SHP77 treated with DMSO at 0.1 percent for 48 hours (cell line): ENCODE measurements around the gene KIF22.
"Not testable (repeated sequence)": the region's sequence is repeated elsewhere in the genome, so short reads cannot be mapped to it uniquely, and the experiment has no call there.

ENCODE experiments used
- DNase-seq: peaks from one replicate; lab custom pipeline; 2025; lab: John Stamatoyannopoulos, UW

Gene KIF22

DNA sequence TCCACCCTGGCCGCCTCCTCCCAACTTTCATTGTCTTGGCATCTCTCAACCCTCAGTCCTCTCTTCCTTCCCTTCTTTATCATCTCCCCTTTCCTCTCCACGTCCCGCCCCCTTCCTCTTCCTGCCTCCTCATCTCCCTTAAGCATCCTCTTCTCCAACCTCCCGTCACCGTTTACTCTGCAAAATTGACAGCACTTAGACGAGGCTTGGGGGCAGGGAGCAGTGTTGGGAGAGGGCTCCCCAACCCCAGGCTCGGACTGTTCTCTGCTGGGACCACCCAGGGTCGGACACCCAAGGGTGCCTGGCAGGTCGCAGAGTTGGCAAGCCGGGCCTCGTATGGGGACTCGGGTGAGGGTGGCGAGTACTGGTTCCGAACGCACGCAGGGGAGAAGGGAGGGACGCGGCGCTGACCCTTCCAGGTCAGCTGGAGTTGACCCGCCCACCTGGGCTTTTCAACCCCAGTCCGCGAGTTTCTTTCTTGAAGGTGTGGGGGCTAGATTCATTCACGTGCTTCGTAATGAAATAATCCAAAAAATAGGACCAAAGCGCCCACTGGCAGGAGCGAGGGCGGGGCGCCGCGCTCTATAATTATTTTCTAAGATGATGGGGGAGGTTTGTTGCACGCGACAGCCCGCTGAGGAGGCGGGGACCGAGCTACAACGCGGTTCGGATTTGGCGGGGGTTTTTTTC, 24.6 kb downstream of the KIF22 start:
- no peak for DNase-seq

GRCh38 chr16:29815793-29816693, 25.5 kb downstream of the KIF22 start, which contains the start of gene PAGR1:
TSS of gene PAGR1 (plus strand) at chr16:29816152. CDS start at chr16:29816526, 374 bp downstream.
- DNase-seq, result peak; percentile 99

DNA sequence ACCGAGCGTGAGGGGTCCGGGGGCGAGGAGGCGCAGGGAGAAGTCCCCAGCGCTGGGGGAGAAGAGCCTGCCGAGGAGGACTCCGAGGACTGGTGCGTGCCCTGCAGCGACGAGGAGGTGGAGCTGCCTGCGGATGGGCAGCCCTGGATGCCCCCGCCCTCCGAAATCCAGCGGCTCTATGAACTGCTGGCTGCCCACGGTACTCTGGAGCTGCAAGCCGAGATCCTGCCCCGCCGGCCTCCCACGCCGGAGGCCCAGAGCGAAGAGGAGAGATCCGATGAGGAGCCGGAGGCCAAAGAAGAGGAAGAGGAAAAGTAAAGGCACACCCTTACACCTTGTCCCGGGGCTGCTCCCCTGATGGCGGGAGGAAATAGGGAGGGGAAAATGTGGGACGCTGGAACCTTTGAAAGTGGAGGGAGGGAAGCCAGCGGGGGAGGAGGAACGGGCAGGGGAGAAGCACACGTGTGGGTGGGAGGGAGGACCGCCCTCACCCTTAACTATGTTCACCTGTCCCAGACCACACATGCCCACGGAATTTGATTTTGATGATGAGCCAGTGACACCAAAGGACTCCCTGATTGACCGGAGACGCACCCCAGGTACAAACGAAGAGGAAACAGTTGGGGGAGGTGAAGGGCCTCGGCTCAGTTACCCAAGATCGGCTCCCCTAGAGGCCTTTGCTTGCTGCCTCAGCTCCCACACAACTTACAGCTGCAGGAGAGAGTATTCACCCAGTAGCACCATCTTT, 26.3 kb downstream of the KIF22 start:
- DNase-seq, result peak; percentile 16

- DNase-seq, result no peak
These were observed 27.5 kb downstream of the KIF22 start for GRCh38 chr16:29818082-29818481.

GRCh38 chr16:29819506-29819905, 29.0 kb downstream of the KIF22 start:
- DNase-seq, result no peak

DNA sequence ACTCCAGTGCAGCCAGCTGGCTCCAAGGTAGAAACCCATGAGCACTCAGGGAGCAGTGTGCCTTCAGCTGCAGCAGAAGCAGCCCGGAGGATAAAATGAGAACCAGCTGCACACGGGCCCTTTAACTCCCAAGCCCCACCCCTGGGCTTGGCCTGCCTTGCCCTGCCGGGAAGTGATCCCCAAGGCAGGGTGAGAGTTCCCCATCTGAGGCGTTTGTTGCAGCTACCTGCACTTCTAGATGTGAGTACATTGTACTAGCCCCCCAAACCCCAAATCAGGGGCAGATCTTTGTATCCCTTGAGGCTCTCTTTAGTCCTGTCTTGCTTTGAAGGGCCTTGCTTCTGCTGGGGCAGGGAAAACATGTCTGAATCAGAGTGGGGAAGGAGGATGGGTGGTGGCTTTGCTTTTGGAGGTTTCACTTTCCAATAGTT, 29.7 kb downstream of the KIF22 start, which contains the start of gene MVP:
TSS of gene MVP (plus strand) at position 192 of the 431 bp plus-strand sequence. CDS start 10,088 bp downstream, outside the sequence.
- DNase-seq, result peak; percentile 36

- DNase-seq, result no peak
These were observed 30.4 kb downstream of the KIF22 start for GRCh38 chr16:29820730-29821642.

DNA sequence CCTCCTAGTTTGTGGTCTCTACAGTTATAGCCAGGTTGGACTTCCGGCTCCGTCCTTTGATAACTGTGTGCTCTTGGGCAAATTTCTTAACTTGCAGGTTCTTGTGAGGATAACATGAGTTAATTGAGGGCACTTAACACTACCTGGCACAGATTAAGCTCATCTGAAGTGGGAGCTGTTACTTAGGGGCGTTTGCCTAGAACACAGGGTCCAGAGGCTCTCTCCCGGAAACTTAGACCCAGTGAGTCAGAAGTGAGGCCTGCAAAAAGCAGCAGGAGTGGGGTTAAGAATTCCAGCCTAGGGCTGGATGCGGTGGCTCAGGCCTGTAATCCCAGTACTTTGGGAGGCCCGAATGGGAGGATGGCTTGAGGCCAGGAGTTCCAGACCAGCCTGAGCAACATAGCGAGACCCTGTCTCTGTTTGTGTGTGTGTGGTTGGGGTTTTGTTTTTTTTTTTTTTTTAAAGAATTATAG, 31.1 kb downstream of the KIF22 start:
- no peak for DNase-seq

DNA sequence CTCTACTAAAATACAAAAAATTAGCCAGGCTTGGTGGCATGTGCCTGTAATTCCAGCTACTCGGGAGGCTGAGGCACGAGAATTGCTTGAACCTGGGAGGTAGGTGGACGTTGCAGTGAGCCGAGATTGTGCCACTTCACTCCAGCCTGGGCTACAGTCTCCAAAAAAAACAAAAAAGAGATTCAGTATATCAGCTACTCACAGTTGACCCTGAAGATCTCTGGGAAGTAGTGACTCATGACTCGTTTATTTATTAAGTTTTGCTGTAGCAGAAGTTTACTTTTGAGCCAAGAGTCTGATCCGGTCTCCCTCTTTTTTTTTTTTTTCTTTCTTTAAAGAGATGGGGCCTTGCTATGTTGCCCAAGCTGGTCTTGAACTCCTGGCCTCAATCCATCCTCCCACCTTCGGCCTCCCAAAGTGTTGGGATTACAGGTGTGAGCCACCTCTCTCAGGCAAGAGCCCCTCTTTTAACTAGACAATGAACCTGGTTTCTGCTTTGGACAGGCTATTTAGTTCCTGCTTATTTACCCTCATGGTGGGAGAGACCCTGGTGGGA, 34.1 kb downstream of the KIF22 start:
- DNase-seq, result no peak

GRCh38 chr16:29825145-29826044, 34.8 kb downstream of the KIF22 start:
- DNase-seq, result no peak

DNA sequence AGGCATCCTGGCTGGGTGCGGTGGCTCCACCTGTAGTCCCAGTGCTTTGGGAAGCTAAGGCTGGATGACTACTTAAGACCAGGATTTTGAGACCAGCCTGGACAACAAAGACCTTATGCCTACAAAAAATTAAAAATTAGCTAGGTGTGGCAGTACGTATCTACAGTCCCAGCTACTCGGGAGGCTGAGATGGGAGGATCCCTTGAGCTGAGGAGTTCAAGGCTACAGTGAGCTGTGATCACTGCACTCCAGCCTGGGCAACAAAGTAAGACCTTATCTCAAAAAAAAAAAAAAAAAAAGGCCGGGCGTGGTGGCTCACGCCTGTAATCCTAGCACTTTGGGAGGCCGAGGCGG, 35.8 kb downstream of the KIF22 start:
- no peak for DNase-seq

DNA sequence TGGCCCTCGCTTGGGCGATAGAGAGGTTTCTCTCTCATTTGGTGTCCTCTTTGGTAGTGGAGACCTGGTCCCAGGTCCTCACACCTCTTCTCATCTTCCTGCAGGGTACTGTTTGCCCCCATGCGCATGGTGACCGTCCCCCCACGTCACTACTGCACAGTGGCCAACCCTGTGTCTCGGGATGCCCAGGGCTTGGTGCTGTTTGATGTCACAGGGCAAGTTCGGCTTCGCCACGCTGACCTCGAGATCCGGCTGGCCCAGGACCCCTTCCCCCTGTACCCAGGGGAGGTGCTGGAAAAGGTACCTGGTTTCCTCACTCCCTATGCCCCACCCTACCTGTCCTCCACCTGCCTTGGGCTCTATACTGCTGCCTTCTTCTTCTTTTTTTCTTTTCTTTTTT, 40.2 kb downstream of the KIF22 start:
- no peak for DNase-seq

DNA sequence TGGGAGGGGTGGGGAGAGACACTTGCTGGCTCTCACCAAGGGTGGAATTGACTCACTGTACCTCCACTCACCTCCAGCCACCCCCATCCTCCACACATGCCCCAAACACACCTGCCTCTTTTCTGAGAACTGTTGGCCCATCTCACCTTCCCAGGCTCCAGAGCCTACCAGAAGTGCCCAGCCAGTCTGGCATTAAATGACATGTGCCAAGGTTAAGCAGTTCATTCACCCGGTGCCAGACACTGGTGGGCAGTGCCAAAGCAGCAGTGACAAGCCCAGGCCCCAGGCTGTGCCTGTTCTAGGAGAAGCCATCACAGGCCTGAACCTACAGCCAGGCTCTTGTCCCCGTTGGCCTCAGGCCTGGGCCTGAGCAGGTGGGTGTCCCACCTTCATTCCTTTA, 40.9 kb downstream of the KIF22 start:
- DNase-seq, result no peak

DNA sequence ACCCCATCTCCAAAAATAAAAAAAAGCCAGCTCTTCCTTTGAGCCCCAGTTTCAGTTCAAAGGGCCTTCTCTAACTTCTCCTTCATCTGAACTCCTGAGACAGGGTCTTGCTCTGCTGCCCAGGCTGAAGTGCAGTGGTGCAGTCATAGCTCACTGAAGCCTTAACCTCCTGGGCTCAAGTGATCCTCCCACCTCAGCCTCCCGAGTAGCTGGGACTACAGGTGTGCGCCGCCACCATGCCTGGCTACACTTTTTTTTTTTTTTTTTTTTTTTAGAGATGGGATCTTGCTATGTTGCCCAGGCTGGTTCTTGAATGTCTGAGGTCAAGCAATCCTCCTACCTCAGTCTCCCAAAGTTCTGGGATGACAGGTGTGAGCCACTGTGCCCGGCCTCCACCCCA, 42.7 kb downstream of the KIF22 start:
- not testable (repeated sequence) for DNase-seq

DNA sequence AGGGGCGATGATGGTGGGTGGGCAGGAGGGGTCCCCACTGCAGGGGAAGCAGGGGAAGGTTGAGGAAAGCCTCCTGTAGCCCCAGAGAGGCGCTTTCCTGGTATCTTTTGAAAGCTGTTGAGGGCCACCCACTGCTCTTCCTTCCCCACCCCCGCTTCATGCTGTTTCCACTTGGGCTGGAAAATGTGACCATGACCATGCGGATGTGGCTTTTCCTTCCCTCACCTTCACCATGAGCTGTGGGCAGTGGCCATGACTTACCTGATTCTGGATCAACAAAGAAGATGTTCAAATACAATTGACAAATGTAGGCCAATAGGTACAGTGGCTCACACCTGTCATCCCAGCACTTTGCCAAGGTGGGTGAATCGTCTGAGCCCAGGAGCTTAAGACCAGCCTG, 43.5 kb downstream of the KIF22 start:
- no peak for DNase-seq

- DNase-seq, result no peak
These were observed 45.4 kb downstream of the KIF22 start for GRCh38 chr16:29835926-29836325.

DNA sequence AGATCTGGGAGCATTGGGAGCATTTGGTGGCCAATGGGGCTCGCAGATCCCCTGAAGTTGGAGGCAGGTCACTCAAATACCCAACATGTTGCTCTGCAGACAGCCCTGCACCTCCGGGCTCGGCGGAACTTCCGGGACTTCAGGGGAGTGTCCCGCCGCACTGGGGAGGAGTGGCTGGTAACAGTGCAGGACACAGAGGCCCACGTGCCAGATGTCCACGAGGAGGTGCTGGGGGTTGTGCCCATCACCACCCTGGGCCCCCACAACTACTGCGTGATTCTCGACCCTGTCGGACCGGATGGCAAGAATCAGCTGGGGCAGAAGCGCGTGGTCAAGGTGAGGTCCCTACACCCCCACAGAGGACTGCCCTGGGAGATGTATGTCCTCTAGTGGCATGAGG, 46.1 kb downstream of the KIF22 start:
- DNase-seq, result no peak

- no peak for DNase-seq
These were observed 47.3 kb downstream of the KIF22 start for GRCh38 chr16:29837841-29838240.

- no peak for DNase-seq
These were observed 49.3 kb downstream of the KIF22 start for GRCh38 chr16:29839822-29840221.

DNA sequence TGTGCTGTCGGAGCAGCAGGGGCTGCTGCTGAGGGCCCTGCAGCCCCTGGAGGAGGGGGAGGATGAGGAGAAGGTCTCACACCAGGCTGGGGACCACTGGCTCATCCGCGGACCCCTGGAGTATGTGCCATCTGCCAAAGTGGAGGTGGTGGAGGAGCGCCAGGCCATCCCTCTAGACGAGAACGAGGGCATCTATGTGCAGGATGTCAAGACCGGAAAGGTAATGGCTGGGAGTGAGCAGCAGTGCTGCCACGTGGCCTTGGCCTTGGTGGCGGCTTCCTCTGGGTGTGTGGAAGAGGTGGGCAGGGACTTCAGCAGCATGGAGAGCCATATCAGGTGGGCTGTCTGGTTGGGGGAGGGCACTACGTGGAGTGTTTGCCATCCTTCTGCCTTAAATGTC, 49.7 kb downstream of the KIF22 start:
- DNase-seq, result no peak
